Pancreas (tissue), 10 donors: ENCODE results near the gene FAM78A. TPM values are rescaled to one million over a fixed set of nuclear protein-coding genes. Genes with fewer than 3 reads are reported as not detected.

Source experiments
- ATAC-seq, 4 donors: fragments of 200-7000 bp; cut with Tn5 transposase; one replicate each; pipeline versions ENCODE4 v1.8.0 to v1.9.1; 2020; ENCODE audit warnings: mild to moderate bottlenecking in 4 of 4, moderate library complexity in 4 of 4
- DNase-seq, 6 donors: peaks; one replicate each; pipeline ENCODE4 v3.0.0-alpha.2; 2020
- FAIRE-seq: peaks from 2 replicates; lab custom pipeline; 2012; peaks lifted over from hg19 to GRCh38; lab: Jason Lieb, UNC
- H3K27ac ChIP-seq, 4 donors: fragments of 200-600 bp; sonication (generic); 1 replicate in 3 of 4; 2 replicates in 1 of 4; pipeline versions ENCODE4 v1.5.0 to v1.8.0; 2020
- H3K27me3 ChIP-seq, 4 donors: fragments of 200-600 bp; one replicate each; pipeline ENCODE4 v1.8.0; 2021
- H3K36me3 ChIP-seq, 3 donors: fragments of 200-600 bp; sonication (generic) in 1 of 3; one replicate each; pipeline versions ENCODE4 v1.5.0 to v1.8.0; 2020 to 2021
- H3K4me1 ChIP-seq, 3 donors: fragments of 200-600 bp; one replicate each; pipeline ENCODE4 v1.8.0; 2021
- H3K4me3 ChIP-seq, 4 donors: fragments of 200-600 bp; sonication (generic) in 2 of 4; one replicate each; pipeline versions ENCODE4 v1.5.0 to v1.8.0; 2020 to 2021
- H3K9me3 ChIP-seq, 4 donors: fragments of 200-600 bp; one replicate each; pipeline ENCODE4 v1.8.0; 2021
- CTCF ChIP-seq, 4 donors: fragments of 200-600 bp; sonication (generic) in 3 of 4; IDR thresholded peaks; one replicate each; pipeline versions ENCODE4 v1.5.0 to v1.8.0; 2021; ENCODE audit warnings: antibody characterized with exemption in 4 of 4
- WGBS, 2 donors: extraction: QIAGEN DNeasy Blood & Tissue Kit; methylation state at CpG; one replicate each; pipeline ENCODE4 v1.1.7; 2013; 5-methylcytosine and 5-hydroxymethylcytosine counted together
- intact Hi-C, 3 donors: fragments of 100-400 bp; cut with DNase I; formaldehyde crosslinking; loops; one replicate each; pipeline versions ENCODE4 v1.11.1 to v1.14.2; 2022
- polyA plus RNA-seq, 2 donors: library from polyadenylated mRNA; stranded (reverse); fragments of 200-250 nt; gene quantifications; one replicate each; pipeline ENCODE4 v1.2.3, GENCODE V29; 2013
- total RNA-seq, 6 donors: library from RNA; stranded (reverse); fragmentation: NEBNext Ultra II Directional in 4 of 6; extraction: Animal tissue kit (Norgen Biotek cat#: 25700) in 4 of 6; gene quantifications; one replicate each; pipeline versions ENCODE4 v1.2.1 to v1.2.4, GENCODE V29; 2021 to 2023
- donor health status: healthy with polysubstance abuse.
- donor health status: DM: no; HTN: no; CAD: no; lungs with moderate emphysema.
- donor health status: DM: no; HTN: no; CAD: no.
- donor health status: control.
- donor health status: control.
- donor health status: Bipolar disorder and iron deficiency.
- donor health status: DM: yes; HTN: yes; CAD: no.
- donor health status: DM: no; HTN: no; CAD: no.
- donor health status: DM: no; HTN: no; CAD: no.
- donor health status: DM: yes; HTN: yes; CAD: no.

The FAM78A gene
- total and polyA plus RNA-seq, 8 donors = 0.37 to 3.9 (median 0.78) TPM

- FAIRE-seq (no peak), ATAC-seq (no peak), DNase-seq (no peak)
- Histone ChIP-seq H3K9me3 (no peaks in the 10 kb centered on the region), H3K4me3 (no peak overlapping the region), H3K27me3 (no peaks in the 10 kb centered on the region), H3K4me1 (no peaks in the 10 kb centered on the region), H3K36me3 (no peaks in the 10 kb centered on the region), H3K27ac (no peak overlapping the region)
- intact Hi-C loops = no loop called here
- TF ChIP-seq CTCF (IDR thresholded peaks at IDR 0.05) = no peak
- WGBS, 2 donors = 85 to 88% methylated on average over 22 to 31 of the region's 31 CpGs
These were observed 31.7 kb upstream of the FAM78A start for GRCh38 chr9:131307974-131308373.

GRCh38 chr9:131306397-131307004 is 30.2 kb upstream of the FAM78A start:
- ATAC-seq = no peak
- Histone ChIP-seq H3K4me3 (no peak overlapping the region), H3K4me1 (no peaks in the 10 kb centered on the region), H3K9me3 (no peaks in the 10 kb centered on the region), H3K27me3 (no peaks in the 10 kb centered on the region), H3K27ac (no peak overlapping the region), H3K36me3 (no peaks in the 10 kb centered on the region)
- WGBS, 2 donors = 92 to 93% methylated on average over 14 of the region's 14 CpGs
- no peak for FAIRE-seq
- no peak for TF ChIP-seq CTCF (IDR thresholded peaks at IDR 0.05)
- DNase-seq = no peak
- intact Hi-C loops = no loop called here

- ATAC-seq = no peak
- Histone ChIP-seq H3K27ac (no peak overlapping the region), H3K9me3 (no peaks in the 10 kb centered on the region), H3K4me3 (no peak overlapping the region), H3K36me3 (no peaks in the 10 kb centered on the region), H3K27me3 (no peaks in the 10 kb centered on the region), H3K4me1 (no peaks in the 10 kb centered on the region)
- no peak for DNase-seq
- intact Hi-C loops = no loop called here
- WGBS, 2 donors = 75 to 78% methylated on average over 19 of the region's 19 CpGs
- TF ChIP-seq CTCF (IDR thresholded peaks at IDR 0.05) = no peak
- no peak for FAIRE-seq
These were observed 28.5 kb upstream of the FAM78A start for GRCh38 chr9:131304676-131305355.

GRCh38 chr9:131303381-131304321 is 27.3 kb upstream of the FAM78A start:
- H3K9me3 ChIP-seq = no peaks in the 10 kb centered on the region
- no peaks in the 10 kb centered on the region for H3K27me3 ChIP-seq
- FAIRE-seq = no peak
- TF ChIP-seq CTCF (IDR thresholded peaks at IDR 0.05) = no peak
- H3K27ac ChIP-seq = no peak overlapping the region
- H3K4me1 ChIP-seq = no peaks in the 10 kb centered on the region
- 72 to 73% methylated on average over 11 of the region's 11 CpGs for WGBS, 2 donors
- ATAC-seq = no peak
- intact Hi-C loops = no loop called here
- DNase-seq = no peak
- no peaks in the 10 kb centered on the region for H3K36me3 ChIP-seq
- H3K4me3 ChIP-seq = no peak overlapping the region
